Dermis blood vessel endothelial cell (primary cell): Measurements from ENCODE around the gene PPBP. TPM values are rescaled to one million over a fixed set of nuclear protein-coding genes. Genes with fewer than 3 reads are reported as not detected.

Experiments
- DNase-seq: peaks from one replicate; pipeline ENCODE4 v3.0.0; 2010
- total RNA-seq: library from RNA; depleted of rRNA; stranded (reverse); fragments of >200 nt; gene quantifications from 2 replicates; pipeline ENCODE4 v1.2.3, GENCODE V29; 2014

PPBP gene
- not detected in 2 replicates for total RNA-seq

GRCh38 chr4:73988061-73988460, at the start of gene PPBP:
Gene PPBP, minus strand, starts transcription at chr4:73988190. Its CDS starts 87 bp downstream, at chr4:73988103.
- no peak for DNase-seq

DNA sequence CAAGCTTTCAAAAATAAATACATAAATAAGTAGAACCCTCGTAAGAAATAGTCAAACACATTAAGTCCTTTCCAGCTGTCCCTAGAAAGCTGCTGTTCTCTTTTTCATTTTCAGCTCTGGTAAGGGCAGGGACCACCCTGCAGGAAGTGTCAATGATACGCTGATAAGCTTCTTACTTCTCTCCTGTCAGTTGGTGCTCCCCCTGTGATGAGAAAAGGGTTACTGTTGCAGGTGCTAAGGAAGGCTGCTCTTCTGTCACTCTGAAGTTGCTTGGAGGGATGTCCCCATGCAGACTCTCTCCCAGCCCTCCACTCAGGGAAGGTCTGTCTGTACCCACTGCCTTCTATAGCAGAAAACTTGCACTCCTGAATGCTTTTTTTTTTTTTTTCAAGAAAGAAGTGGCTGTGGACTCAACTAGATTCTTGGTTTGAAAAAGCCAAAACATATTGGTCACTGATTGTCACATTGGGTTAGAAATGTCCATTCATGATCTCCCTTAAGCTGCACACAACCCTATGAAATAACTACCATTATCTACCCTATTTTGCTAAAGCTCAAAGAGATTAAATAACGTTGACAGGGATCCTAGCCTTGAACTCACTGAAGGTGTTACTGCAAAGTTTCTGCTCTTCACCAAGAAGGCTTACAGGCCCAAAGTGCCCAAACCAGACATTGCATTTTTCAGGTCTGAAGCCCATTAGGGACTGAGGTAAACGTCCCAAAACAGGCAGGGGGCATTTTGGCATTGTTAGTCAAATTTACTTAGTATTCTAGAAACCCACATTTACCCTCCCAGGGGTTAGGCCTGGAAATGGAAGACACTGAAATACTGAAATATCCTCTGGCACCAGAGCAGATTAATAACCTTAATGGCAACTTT, 49.3 kb upstream of the PPBP start:
- DNase-seq, result no peak

GRCh38 chr4:74033739-74034138, 45.7 kb upstream of the PPBP start:
- no peak for DNase-seq

GRCh38 chr4:74032064-74032463, 44.1 kb upstream of the PPBP start:
- peak; percentile 64 for DNase-seq

DNA sequence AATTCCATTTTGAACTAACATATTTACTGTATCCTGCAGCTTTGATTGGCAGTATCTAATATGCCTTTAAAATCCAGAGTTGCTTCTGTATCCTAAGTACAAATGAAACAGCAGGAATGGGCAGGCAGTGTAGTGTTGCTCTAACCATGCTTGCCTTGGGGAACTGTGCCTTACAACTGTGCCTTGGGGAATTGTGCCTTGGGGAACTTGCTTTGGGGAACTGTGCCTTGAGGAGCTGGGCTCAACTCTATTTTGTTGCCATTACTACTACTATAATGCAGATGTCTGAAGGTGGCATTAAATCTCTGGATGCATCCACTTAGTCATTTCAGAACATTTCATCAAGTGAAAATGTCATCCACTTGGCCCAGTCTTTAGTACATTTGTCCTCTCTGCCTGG, 43.6 kb upstream of the PPBP start:
- DNase-seq, result no peak

- DNase-seq, result no peak
Measured at GRCh38 chr4:74030285-74030684, 42.3 kb upstream of the PPBP start.

DNA sequence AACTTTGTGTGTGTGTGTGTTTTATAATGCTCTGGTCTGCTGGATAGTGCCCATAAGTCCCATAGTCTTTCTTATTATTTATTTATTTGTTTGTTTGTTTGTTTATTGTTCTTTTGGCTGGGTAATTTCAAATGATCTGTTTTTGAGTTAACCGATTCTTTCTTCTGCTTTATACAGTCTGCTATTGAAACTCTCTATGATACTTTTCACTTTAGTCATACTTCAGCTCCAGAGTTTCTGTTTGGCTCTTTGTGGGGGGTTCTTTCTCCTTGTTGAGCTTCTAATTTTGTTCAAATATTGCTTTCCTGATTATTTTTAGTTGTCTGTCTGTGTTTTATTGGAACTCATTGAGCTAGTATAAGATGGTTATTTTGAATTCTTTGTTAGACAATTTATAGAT, 40.5 kb upstream of the PPBP start:
- no peak for DNase-seq

- DNase-seq, result no peak
Measured at GRCh38 chr4:74023709-74024108, 35.7 kb upstream of the PPBP start.

DNA sequence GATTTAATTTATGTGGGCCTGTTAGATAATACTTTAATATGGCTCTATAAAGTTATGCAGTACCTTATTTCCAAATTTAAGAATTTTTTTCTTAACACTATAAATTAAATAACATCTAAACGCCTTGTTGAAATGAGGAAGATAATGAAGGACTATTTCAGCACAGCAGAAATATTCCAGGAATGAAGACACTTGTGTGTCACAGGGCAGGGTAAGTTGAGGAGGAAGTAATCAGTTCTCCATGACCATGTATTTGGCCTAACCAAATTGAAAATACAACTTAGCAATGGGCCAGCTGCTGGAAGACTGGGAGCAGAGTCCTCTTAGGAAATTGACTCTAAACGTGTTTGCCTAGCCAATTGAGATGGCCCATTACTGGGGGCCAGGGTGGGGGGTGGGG, 33.6 kb upstream of the PPBP start:
- DNase-seq, result no peak

GRCh38 chr4:74018771-74019170, 30.8 kb upstream of the PPBP start:
- DNase-seq, result peak; percentile 9

DNA sequence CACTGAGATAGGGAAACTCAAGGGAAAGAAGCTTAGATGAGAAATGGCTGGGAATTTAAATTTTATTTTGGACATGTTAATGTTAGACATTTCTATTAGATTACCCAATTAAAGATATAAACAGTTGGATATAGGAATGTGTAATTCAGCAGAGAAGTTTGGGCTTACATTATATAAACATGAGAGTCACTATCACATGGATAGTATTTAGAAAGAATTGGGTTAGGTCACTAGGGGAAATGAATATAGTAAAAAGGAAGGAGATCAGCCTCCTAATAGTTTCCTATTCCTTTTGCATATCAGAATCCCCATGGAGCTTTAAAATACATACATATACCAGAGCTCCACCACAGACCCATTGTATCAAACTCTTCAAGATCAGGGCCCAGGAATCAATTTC, 30.1 kb upstream of the PPBP start:
- peak; percentile 16 for DNase-seq

- no peak for DNase-seq
Measured at GRCh38 chr4:74016068-74016467, 28.1 kb upstream of the PPBP start.

GRCh38 chr4:74015126-74015780, 27.3 kb upstream of the PPBP start:
- no peak for DNase-seq

GRCh38 chr4:74014332-74014731, 26.3 kb upstream of the PPBP start:
- DNase-seq, result peak; percentile 27

DNA sequence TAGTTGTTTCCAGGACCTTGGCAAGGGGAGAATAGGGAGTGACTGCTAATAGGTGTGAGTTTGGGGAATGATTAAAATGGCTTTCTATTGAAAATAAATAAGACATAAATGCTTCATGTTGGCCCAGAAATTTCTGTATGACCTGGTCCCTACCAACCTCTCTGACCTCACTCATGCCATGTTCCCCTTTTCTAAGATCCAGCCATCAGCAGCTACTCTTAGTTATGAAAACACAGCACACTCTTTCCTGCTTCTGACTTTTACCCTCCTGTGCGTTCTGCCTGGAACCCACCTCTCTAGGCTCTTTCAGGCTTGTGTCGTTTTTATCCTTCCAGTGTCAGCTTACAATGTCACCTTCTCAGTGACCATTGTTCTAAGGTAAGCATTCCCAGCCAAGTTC, 25.3 kb upstream of the PPBP start:
- no peak for DNase-seq

- DNase-seq, result no peak
Measured at GRCh38 chr4:74012130-74012529, 24.1 kb upstream of the PPBP start.

DNA sequence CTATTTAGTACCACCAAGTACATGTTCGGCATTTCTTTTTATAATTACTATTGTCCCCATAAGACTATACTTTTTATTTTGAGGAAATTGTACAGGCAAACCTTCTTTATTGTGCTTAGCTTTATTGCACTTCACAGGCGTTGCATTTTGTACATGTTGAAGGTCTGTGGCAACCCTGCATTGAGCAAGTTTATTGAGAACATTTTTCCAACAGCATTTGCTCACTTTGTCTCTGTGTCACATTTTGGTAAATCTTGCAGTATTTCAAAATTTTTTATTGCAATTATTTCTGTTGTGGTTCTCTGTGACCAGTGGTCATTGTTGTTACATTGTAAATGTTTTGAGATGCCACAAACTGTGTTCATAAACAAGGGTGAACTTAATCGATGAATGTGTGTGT, 21.3 kb upstream of the PPBP start:
- no peak for DNase-seq

DNA sequence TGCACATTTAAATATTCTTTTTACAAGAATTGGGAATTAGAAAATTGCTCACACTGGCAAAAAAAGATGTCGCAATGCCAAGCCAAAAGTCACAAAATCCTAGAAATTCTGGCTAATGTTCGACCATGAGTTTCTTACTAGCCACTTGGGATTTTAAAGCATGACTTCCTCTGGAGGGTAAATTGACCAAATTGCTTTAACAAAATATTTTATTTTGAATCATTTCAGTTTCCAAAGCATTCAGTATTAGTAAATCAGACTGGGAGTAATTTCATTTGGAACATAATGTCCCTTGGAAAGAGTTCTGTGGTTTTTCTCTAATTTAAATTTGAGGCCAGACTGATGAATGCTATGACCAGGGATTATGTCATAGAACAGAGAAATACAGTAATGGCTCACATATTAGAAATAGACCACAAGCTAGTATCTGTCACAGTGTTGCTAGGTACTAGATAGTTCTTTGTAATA, 18.1 kb upstream of the PPBP start:
- DNase-seq, result no peak

DNA sequence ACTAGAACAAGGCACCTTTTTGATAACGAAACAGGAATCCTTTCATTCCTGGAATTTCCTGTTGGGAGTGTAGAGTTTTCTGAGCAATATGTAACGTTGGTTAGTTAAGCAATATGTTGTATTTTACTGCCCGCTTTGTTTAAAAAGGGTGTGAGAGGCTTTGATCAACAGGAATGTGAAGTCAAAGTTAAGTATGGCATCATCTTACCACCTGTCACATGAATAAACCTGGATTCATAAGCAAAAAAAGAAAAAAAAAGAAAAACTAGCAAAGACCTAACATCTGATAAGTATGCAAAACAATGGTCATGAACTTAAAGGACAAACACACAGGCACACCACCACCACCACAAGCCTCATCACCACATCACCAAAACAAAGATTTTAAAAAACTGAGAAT, 17.5 kb upstream of the PPBP start:
- no peak for DNase-seq

- DNase-seq, result no peak
Measured at GRCh38 chr4:74004668-74005067, 16.7 kb upstream of the PPBP start.

DNA sequence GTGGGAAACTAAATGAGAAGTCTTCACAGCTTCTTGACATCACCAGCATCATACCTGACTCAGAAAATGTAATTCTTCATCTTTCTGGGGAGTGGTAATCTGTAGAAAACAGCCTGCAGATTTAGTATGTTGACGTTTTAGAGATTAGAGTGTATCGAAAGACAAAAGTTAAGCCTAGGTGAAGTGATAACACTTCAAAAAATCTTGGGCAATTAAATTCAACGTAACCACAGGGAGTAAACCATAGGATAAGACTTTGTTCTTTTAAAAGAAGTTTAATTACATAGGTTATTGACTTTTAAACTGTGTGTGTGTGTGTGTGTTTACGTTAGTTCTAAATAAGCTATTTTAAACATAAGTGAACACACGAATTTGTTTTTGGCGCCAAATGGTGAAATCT, 12.3 kb upstream of the PPBP start:
- no peak for DNase-seq

GRCh38 chr4:73998040-73999011, 10.3 kb upstream of the PPBP start, which contains the start of gene CXCL5:
Gene CXCL5, minus strand, starts transcription at chr4:73998677. Its CDS starts 96 bp downstream, at chr4:73998581.
- DNase-seq, result peak; percentile 52

DNA sequence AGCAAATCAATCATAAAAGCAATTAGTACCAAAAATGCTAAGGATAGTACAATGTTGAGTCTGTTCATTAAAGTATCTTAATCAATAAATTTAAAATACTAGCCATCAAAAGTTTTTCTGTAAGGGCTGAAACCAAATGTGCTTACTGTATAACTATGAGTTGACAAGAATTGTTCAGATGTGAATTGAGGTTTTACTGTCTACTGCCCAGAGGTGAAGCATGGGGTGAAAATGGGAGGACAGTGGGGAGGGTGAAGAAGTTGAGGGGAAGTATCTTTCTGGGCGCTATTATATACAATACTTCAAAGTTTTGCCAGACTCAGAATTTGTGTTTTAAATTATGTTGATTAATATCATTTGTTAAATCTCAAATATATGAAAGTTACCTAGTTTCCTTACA, 4.1 kb upstream of the PPBP start:
- DNase-seq, result no peak
